IMR-90 (cell line): ENCODE data around the gene CNTNAP3B. TPM values are rescaled to one million over a fixed set of nuclear protein-coding genes. Genes with fewer than 3 reads are reported as not detected.
"Not testable (repeated sequence)": the region's sequence is repeated elsewhere in the genome, so short reads cannot be mapped to it uniquely, and the experiment has no call there.

ENCODE experiments used
- ATAC-seq: fragments of 200-7000 bp; cut with Tn5 transposase; 2 replicates; pipeline ENCODE4 v1.9.1; 2020; ENCODE audit warnings: low read depth, mild to moderate bottlenecking, moderate library complexity
- BruUV-seq: library from RNA; stranded (reverse); fragments of 400-500 nt; replicated peaks from 2 replicates; lab custom pipeline; 2021; lab: Mats Ljungman, UMichigan
- CTCF ChIA-PET: fragments of 300-600 bp; formaldehyde crosslinking; extraction: SDS; loops from one replicate; lab custom pipeline; 2021; ENCODE audit warnings: antibody characterized with exemption; lab: Yijun Ruan, JAX
- POLR2A ChIA-PET: fragments of 300-600 bp; sonication (Branson Sonifier 250); formaldehyde crosslinking; loops from one replicate; lab custom pipeline; 2022; ENCODE audit warnings: antibody characterized with exemption; ENCODE audit not compliant: unreplicated experiment; lab: Charles Lee
- DNase-seq: peaks from one replicate; pipeline ENCODE4 v3.0.0; 2013
- H2AFZ ChIP-seq: replicated peaks from 2 replicates; pipeline ENCODE3; 2013; ENCODE audit warnings: low read length, mild to moderate bottlenecking; ENCODE audit not compliant: poor library complexity
- H2AK5ac ChIP-seq: 2 replicates; pipeline ENCODE4 v1.6.1; 2013; ENCODE audit warnings: low read depth, low read length, inconsistent platforms
- H2AK9ac ChIP-seq: replicated peaks from 2 replicates; pipeline ENCODE3; 2013; ENCODE audit warnings: mild to moderate bottlenecking, low read depth, low read length, moderate library complexity; ENCODE audit not compliant: poor library complexity
- H2BK120ac ChIP-seq: 2 replicates; pipeline ENCODE4 v1.6.1; 2013; ENCODE audit warnings: low read depth, low read length, inconsistent platforms
- H2BK15ac ChIP-seq: 3 replicates; pipeline ENCODE4 v1.6.1; 2013; ENCODE audit warnings: low read depth, low read length, inconsistent platforms
- H2BK20ac ChIP-seq: 2 replicates; pipeline ENCODE4 v1.6.1; 2013; ENCODE audit warnings: low read depth, mild to moderate bottlenecking, inconsistent platforms, low read length, moderate library complexity
- H2BK5ac ChIP-seq: 2 replicates; pipeline ENCODE4 v1.6.1; 2013; ENCODE audit warnings: mild to moderate bottlenecking, low read depth, low read length, inconsistent platforms; ENCODE audit not compliant: poor library complexity, severe bottlenecking
- H3K14ac ChIP-seq: replicated peaks from 2 replicates; pipeline ENCODE4 v1.6.1; 2013; ENCODE audit warnings: low read depth, low read length, inconsistent platforms
- H3K18ac ChIP-seq: 2 replicates; pipeline ENCODE4 v1.6.1; 2013; ENCODE audit warnings: low read depth, low read length, control low read depth
- H3K23ac ChIP-seq: 2 replicates; pipeline ENCODE4 v1.6.1; 2013; ENCODE audit warnings: low read depth, low read length, inconsistent platforms
- H3K27ac ChIP-seq: 2 replicates; pipeline ENCODE4 v1.5.1; 2013; ENCODE audit warnings: mild to moderate bottlenecking, control low read depth, low read length; ENCODE audit not compliant: insufficient read depth
- H3K27me3 ChIP-seq: 2 replicates; pipeline ENCODE4 v1.6.1; 2013; ENCODE audit warnings: low read length; ENCODE audit not compliant: control insufficient read depth, insufficient read depth
- H3K36me3 ChIP-seq: 2 replicates; pipeline ENCODE4 v1.6.1; 2013; ENCODE audit warnings: low read length, mixed read lengths; ENCODE audit not compliant: control insufficient read depth, insufficient read depth
- H3K4ac ChIP-seq: 2 replicates; pipeline ENCODE4 v1.6.1; 2013; ENCODE audit warnings: low read depth, low read length, inconsistent platforms
- H3K4me1 ChIP-seq: 2 replicates; pipeline ENCODE4 v1.6.1; 2013; ENCODE audit warnings: low read length, mixed read lengths; ENCODE audit not compliant: control insufficient read depth, insufficient read depth
- H3K4me2 ChIP-seq: 2 replicates; pipeline ENCODE4 v1.6.1; 2013; ENCODE audit warnings: low read depth, mild to moderate bottlenecking, control low read depth, low read length, moderate library complexity
- H3K4me3 ChIP-seq: 2 replicates; pipeline ENCODE4 v1.5.1; 2013; ENCODE audit warnings: low read depth, mild to moderate bottlenecking, control low read depth, low read length, moderate library complexity; ENCODE audit not compliant: insufficient read depth
- H3K56ac ChIP-seq: 2 replicates; pipeline ENCODE4 v1.6.1; 2013; ENCODE audit warnings: low read length, inconsistent platforms; ENCODE audit not compliant: insufficient read depth; ENCODE audit errors: extremely low read depth
- H3K79me1 ChIP-seq, 2 experiments: 2 replicates each; pipeline ENCODE4 v1.6.1; 2013; ENCODE audit warnings: low read length in 2 of 2, inconsistent platforms in 1 of 2, low read depth in 1 of 2
- H3K9ac ChIP-seq: 2 replicates; pipeline ENCODE4 v1.6.1; 2013; ENCODE audit warnings: low read depth, low read length, control low read depth
- H3K9me1 ChIP-seq: 2 replicates; pipeline ENCODE4 v1.6.1; 2013; ENCODE audit warnings: low read length, inconsistent platforms; ENCODE audit not compliant: insufficient read depth
- H3K9me3 ChIP-seq: 2 replicates; pipeline ENCODE4 v1.6.1; 2013; ENCODE audit warnings: low read length; ENCODE audit not compliant: control insufficient read depth, insufficient read depth
- H4K20me1 ChIP-seq: 2 replicates; pipeline ENCODE4 v1.6.1; 2013; ENCODE audit warnings: low read length, inconsistent platforms; ENCODE audit not compliant: insufficient read depth
- H4K5ac ChIP-seq: 2 replicates; pipeline ENCODE4 v1.6.1; 2013; ENCODE audit warnings: mild to moderate bottlenecking, low read depth, low read length, control low read depth
- H4K8ac ChIP-seq, 2 experiments: 2 replicates each; pipeline ENCODE4 v1.6.1; 2013; ENCODE audit warnings: low read depth in 2 of 2, low read length in 2 of 2, control low read depth in 1 of 2, inconsistent platforms in 1 of 2
- H4K91ac ChIP-seq: 2 replicates; pipeline ENCODE4 v1.6.1; 2013; ENCODE audit warnings: low read depth, low read length, inconsistent platforms; ENCODE audit not compliant: insufficient read depth
- WGBS, 2 experiments: methylation state at CpG; one replicate each; pipeline versions ENCODE4 v1.1.5 to v1.1.7; 2013; ENCODE audit warnings: missing lambda C conversion rate in 2 of 2; ENCODE audit not compliant: insufficient read length in 1 of 2; ENCODE audit errors: extremely low coverage in 2 of 2; 5-methylcytosine and 5-hydroxymethylcytosine counted together
- dilution Hi-C: fragments of 300-500 bp; cut with HindIII; formaldehyde crosslinking; loops from one replicate; pipeline ENCODE4 v1.14.3; 2018; ENCODE audit warnings: low sequenced_read_pairs; ENCODE audit not compliant: unreplicated experiment
- in situ Hi-C: fragments of 300-500 bp; cut with MboI; formaldehyde crosslinking; loops from 3 replicates; pipeline ENCODE4 v1.14.3; 2019; ENCODE audit warnings: low sequenced_read_pairs, inconsistent platforms, mixed read lengths
- intact Hi-C: fragments of 100-400 bp; cut with micrococcal nuclease; formaldehyde crosslinking; loops from 2 replicates; pipeline ENCODE4 v1.10.0; 2022
- polyA plus RNA-seq, 3 experiments: library from polyadenylated mRNA; depleted of rRNA; stranded (reverse); fragments of >200 nt; gene quantifications; 2 replicates each; pipeline ENCODE4 v1.2.3, GENCODE V29; 2012; ENCODE audit warnings: low replicate concordance in 1 of 3
- total RNA-seq: library from RNA; depleted of rRNA; stranded (reverse); fragments of >200 nt; gene quantifications from 2 replicates; pipeline ENCODE4 v1.2.3, GENCODE V29; 2012

The CNTNAP3B gene
- total and polyA plus RNA-seq, 2 of the 4 experiments (the other 2 are of a cell fraction), result 1.4 to 2.1 TPM

- H4K5ac ChIP-seq, H3K4me1 ChIP-seq, H2AK5ac ChIP-seq, H3K14ac ChIP-seq, H3K27me3 ChIP-seq, H3K9ac ChIP-seq, H3K9me3 ChIP-seq, H3K9me1 ChIP-seq, H3K36me3 ChIP-seq, dilution Hi-C loops, CTCF ChIA-PET, H2BK120ac ChIP-seq, H3K23ac ChIP-seq, H3K18ac ChIP-seq, in situ Hi-C loops, H3K4me3 ChIP-seq, H3K4ac ChIP-seq, BruUV-seq, H2BK20ac ChIP-seq, ATAC-seq, DNase-seq, H2BK5ac ChIP-seq, H3K27ac ChIP-seq, H4K91ac ChIP-seq, H2AK9ac ChIP-seq, POLR2A ChIA-PET, H3K56ac ChIP-seq, intact Hi-C loops, H2BK15ac ChIP-seq, H4K20me1 ChIP-seq, H2AFZ ChIP-seq, H4K8ac ChIP-seq, H3K4me2 ChIP-seq, H3K79me1 ChIP-seq: not testable (repeated sequence)
Measured at GRCh38 chr9:41938143-41938542, 191.1 kb downstream of the CNTNAP3B start.

DNA sequence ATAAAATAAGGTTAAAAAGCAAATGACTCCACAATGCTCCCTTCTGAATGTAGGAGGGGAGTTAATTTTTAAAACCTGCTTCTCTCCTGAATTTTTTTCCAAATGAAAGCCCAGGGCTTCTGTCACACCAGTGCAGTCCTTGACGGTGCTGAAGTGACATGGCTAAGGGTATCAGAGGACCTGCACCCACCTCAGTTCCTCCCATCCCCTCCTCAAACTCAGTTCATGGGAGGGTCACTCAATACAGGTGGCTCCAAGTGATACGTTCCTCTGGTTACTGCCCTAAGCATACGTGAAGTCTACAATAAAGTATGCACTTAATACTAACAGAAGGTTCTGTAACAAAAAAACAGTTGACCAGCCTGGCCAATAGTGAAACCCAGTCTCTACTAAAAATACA, 193.5 kb downstream of the CNTNAP3B start:
- H4K20me1 ChIP-seq, H2AK9ac ChIP-seq, H2BK15ac ChIP-seq, H3K14ac ChIP-seq, H2AFZ ChIP-seq, H4K5ac ChIP-seq, H3K4me3 ChIP-seq, H3K9me1 ChIP-seq, H3K56ac ChIP-seq, intact Hi-C loops, in situ Hi-C loops, H3K18ac ChIP-seq, H2BK5ac ChIP-seq, DNase-seq, ATAC-seq, POLR2A ChIA-PET, H4K91ac ChIP-seq, H3K27ac ChIP-seq, H4K8ac ChIP-seq, BruUV-seq, H2AK5ac ChIP-seq, H3K4me2 ChIP-seq, H3K4me1 ChIP-seq, H3K27me3 ChIP-seq, H3K4ac ChIP-seq, H3K36me3 ChIP-seq, dilution Hi-C loops, H3K79me1 ChIP-seq, CTCF ChIA-PET, H3K9me3 ChIP-seq, H3K9ac ChIP-seq, H2BK20ac ChIP-seq, H2BK120ac ChIP-seq, H3K23ac ChIP-seq: not testable (repeated sequence)
- no CpG with 5 or more reads among the region's 3 CpGs for WGBS, 2 experiments
